Mesenchymal stem cell (in vitro differentiated cells and primary cell): ENCODE data around the gene AHCYL2.

Source experiments
- DNase-seq: peaks from one replicate; pipeline ENCODE4 v3.0.0-alpha.2; 2013
- H2AFZ ChIP-seq: one replicate; pipeline ENCODE4 v1.6.1; 2013; ENCODE audit warnings: low read depth, mild to moderate bottlenecking, control low read depth, inconsistent platforms, low read length, moderate library complexity
- H2AK5ac ChIP-seq: 2 replicates; pipeline ENCODE4 v1.6.1; 2013; ENCODE audit warnings: low read length, moderate library complexity, mild to moderate bottlenecking, inconsistent platforms; ENCODE audit not compliant: severe bottlenecking
- H2BK120ac ChIP-seq: one replicate; pipeline ENCODE4 v1.6.1; 2013; ENCODE audit warnings: low read depth, mild to moderate bottlenecking, inconsistent platforms, low read length, moderate library complexity
- H2BK12ac ChIP-seq, 2 experiments: one replicate each; pipeline ENCODE4 v1.6.1; 2013; ENCODE audit warnings: inconsistent platforms in 2 of 2, low read length in 2 of 2, mild to moderate bottlenecking in 2 of 2, moderate library complexity in 2 of 2, control low read depth in 1 of 2
- H2BK15ac ChIP-seq: one replicate; pipeline ENCODE4 v1.6.1; 2013; ENCODE audit warnings: mild to moderate bottlenecking, low read depth, inconsistent platforms; ENCODE audit not compliant: poor library complexity, severe bottlenecking
- H2BK5ac ChIP-seq: 2 replicates; pipeline ENCODE4 v1.6.1; 2013; ENCODE audit warnings: low read depth, mild to moderate bottlenecking, low read length, control low read depth, inconsistent platforms; ENCODE audit not compliant: poor library complexity, severe bottlenecking
- H3K14ac ChIP-seq, 2 experiments: one replicate each; pipeline ENCODE4 v1.6.1; 2013; ENCODE audit warnings: inconsistent platforms in 2 of 2, low read length in 2 of 2, control low read depth in 1 of 2, mild to moderate bottlenecking in 1 of 2, moderate library complexity in 1 of 2
- H3K18ac ChIP-seq, 2 experiments: one replicate each; pipeline ENCODE4 v1.6.1; 2013; ENCODE audit warnings: inconsistent platforms in 2 of 2, low read length in 2 of 2, control low read depth in 1 of 2, low read depth in 1 of 2, mild to moderate bottlenecking in 1 of 2
- H3K23ac ChIP-seq, 2 experiments: one replicate each; pipeline ENCODE4 v1.6.1; 2013; ENCODE audit warnings: inconsistent platforms in 2 of 2, low read length in 2 of 2, mild to moderate bottlenecking in 2 of 2, moderate library complexity in 2 of 2, control low read depth in 1 of 2
- H3K27ac ChIP-seq: 2 replicates; pipeline ENCODE4 v1.5.1; 2013; ENCODE audit warnings: mild to moderate bottlenecking, moderate library complexity, low read length, control low read depth, inconsistent platforms; ENCODE audit not compliant: poor library complexity, severe bottlenecking
- H3K27me3 ChIP-seq, 2 experiments: 2 replicates each; pipeline versions ENCODE4 v1.6.1 to v1.7.0; 2013; ENCODE audit warnings: low read length in 2 of 2, mild to moderate bottlenecking in 2 of 2, moderate library complexity in 2 of 2, control low read depth in 1 of 2, inconsistent platforms in 1 of 2; ENCODE audit not compliant: control insufficient read depth in 1 of 2, insufficient read depth in 1 of 2
- H3K36me3 ChIP-seq, 2 experiments: 2 replicates each; pipeline versions ENCODE4 v1.6.1 to v1.7.0; 2013; ENCODE audit warnings: low read length in 2 of 2, control low read depth in 1 of 2, inconsistent platforms in 1 of 2, low read depth in 1 of 2, mild to moderate bottlenecking in 1 of 2; ENCODE audit not compliant: insufficient read depth in 2 of 2, control insufficient read depth in 1 of 2
- H3K4ac ChIP-seq, 2 experiments: one replicate each; pipeline ENCODE4 v1.6.1; 2013; ENCODE audit warnings: inconsistent platforms in 2 of 2, low read length in 2 of 2, mild to moderate bottlenecking in 2 of 2, moderate library complexity in 2 of 2, control low read depth in 1 of 2, low read depth in 1 of 2
- H3K4me1 ChIP-seq: 2 replicates; pipeline ENCODE4 v1.6.1; 2013; ENCODE audit warnings: low read depth, low read length, control low read depth; ENCODE audit not compliant: control insufficient read depth, insufficient read depth
- H3K4me2 ChIP-seq: 2 replicates; pipeline ENCODE4 v1.6.1; 2013; ENCODE audit warnings: low read length, mild to moderate bottlenecking, inconsistent platforms; ENCODE audit not compliant: poor library complexity, severe bottlenecking
- H3K4me3 ChIP-seq, 2 experiments: 2 replicates each; pipeline versions ENCODE4 v1.5.1 to v1.7.0; 2013; ENCODE audit warnings: low read length in 2 of 2, mild to moderate bottlenecking in 2 of 2, control low read depth in 1 of 2, low read depth in 1 of 2; ENCODE audit not compliant: insufficient read depth in 1 of 2
- H3K79me1 ChIP-seq: replicated peaks from 2 replicates; pipeline ENCODE4 v1.6.1; 2013; ENCODE audit warnings: mild to moderate bottlenecking, control low read depth, low read length, inconsistent platforms; ENCODE audit not compliant: poor library complexity, severe bottlenecking
- H3K9ac ChIP-seq: 2 replicates; pipeline ENCODE4 v1.7.0; 2013; ENCODE audit warnings: mild to moderate bottlenecking, low read length, moderate library complexity
- H3K9me3 ChIP-seq: 2 replicates; pipeline ENCODE4 v1.7.0; 2013; ENCODE audit warnings: mild to moderate bottlenecking, low read length; ENCODE audit not compliant: control insufficient read depth
- H4K8ac ChIP-seq: one replicate; pipeline ENCODE4 v1.6.1; 2013; ENCODE audit warnings: inconsistent platforms, mild to moderate bottlenecking, low read length, moderate library complexity
- H4K91ac ChIP-seq: one replicate; pipeline ENCODE4 v1.6.1; 2013; ENCODE audit warnings: mild to moderate bottlenecking, low read length, inconsistent platforms
- WGBS: methylation state at CpG from one replicate; pipeline ENCODE4 v1.1.7; 2013; ENCODE audit warnings: mixed read lengths; 5-methylcytosine and 5-hydroxymethylcytosine counted together

AHCYL2 gene

DNA sequence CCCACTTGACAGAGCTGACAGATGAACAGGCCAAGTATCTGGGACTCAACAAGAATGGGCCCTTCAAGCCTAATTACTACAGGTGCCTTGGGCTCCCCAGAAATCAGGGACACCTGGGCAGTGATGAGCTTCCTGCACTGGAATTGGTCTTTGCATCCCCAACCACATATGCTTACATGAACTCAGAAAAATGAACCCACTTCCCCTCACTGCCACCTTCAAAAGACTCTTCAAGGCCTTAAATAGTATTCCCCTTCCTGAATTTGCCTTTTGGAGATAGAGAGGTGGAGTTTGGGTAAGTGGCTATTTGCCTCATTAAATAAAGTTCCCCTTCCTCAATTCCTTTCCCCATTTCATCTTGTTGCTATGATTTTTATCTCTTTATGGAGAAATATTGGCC lies 201.7 kb downstream of the AHCYL2 start:
- no peak overlapping the region for H2BK15ac ChIP-seq
- no peak overlapping the region for H3K4me2 ChIP-seq
- H2BK120ac ChIP-seq, result no peak overlapping the region
- no peak overlapping the region for H2BK5ac ChIP-seq
- no peaks in the 10 kb centered on the region for H3K79me1 ChIP-seq
- no peak overlapping the region for H3K27ac ChIP-seq
- no peak overlapping the region for H2AFZ ChIP-seq
- peaks cover 10 to 42% of the 10 kb centered on the region in 2 experiments for H3K36me3 ChIP-seq
- H3K4me3 ChIP-seq, result no peak overlapping the region
- no peak overlapping the region for H3K23ac ChIP-seq
- no peak for DNase-seq
- H4K91ac ChIP-seq, result no peak overlapping the region
- H3K4ac ChIP-seq, result no peak overlapping the region
- H2BK12ac ChIP-seq, result no peak overlapping the region
- no peak overlapping the region for H2AK5ac ChIP-seq
- no peaks in the 10 kb centered on the region for H3K27me3 ChIP-seq
- no peak overlapping the region for H4K8ac ChIP-seq
- no peaks in the 10 kb centered on the region for H3K4me1 ChIP-seq
- H3K9me3 ChIP-seq, result no peaks in the 10 kb centered on the region
- H3K9ac ChIP-seq, result no peak overlapping the region
- no peak overlapping the region for H3K14ac ChIP-seq
- no peak overlapping the region for H3K18ac ChIP-seq

DNA sequence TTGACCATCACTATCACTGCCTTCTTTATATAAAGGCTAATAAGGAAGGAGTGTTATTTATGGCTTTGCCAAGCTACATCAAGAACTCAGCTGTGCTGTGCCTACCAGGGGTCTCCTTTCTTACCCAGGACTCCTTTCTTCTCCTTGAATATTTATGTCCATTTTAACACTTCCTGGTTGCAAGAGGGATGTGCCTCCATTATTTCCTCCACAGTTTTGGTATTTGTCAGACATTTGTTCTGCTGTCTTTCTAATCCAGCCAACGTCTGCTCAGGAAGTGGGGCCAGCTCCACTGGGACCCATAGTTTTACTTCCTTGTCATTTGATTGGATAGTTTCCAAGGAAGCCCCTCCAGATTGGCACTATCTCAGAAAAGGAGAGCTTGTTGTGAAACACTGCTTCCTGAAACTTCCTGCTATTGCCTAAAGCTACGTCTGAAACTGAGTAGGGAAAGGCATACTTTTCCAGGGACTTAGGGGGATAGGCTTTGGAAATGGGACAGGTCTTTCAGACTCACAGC lies 202.8 kb downstream of the AHCYL2 start:
- H3K36me3 ChIP-seq, result peaks cover 10 to 39% of the 10 kb centered on the region in 2 experiments
- H3K4me2 ChIP-seq, result no peak overlapping the region
- no peak overlapping the region for H3K4ac ChIP-seq
- H3K4me1 ChIP-seq, result no peaks in the 10 kb centered on the region
- no peak for DNase-seq
- WGBS, result 14% methylated on average over 2 of the region's 2 CpGs
- H3K27ac ChIP-seq, result no peak overlapping the region
- H2AK5ac ChIP-seq, result no peak overlapping the region
- H2BK12ac ChIP-seq, result no peak overlapping the region
- H2AFZ ChIP-seq, result no peak overlapping the region
- H3K18ac ChIP-seq, result no peak overlapping the region
- H4K8ac ChIP-seq, result no peak overlapping the region
- peaks cover 0 to under 1% of the 10 kb centered on the region in 2 experiments for H3K27me3 ChIP-seq
- H3K9me3 ChIP-seq, result no peaks in the 10 kb centered on the region
- H2BK5ac ChIP-seq, result no peak overlapping the region
- no peak overlapping the region for H3K23ac ChIP-seq
- H2BK120ac ChIP-seq, result no peak overlapping the region
- H4K91ac ChIP-seq, result no peak overlapping the region
- H3K9ac ChIP-seq, result no peak overlapping the region
- no peak overlapping the region for H3K4me3 ChIP-seq
- H3K79me1 ChIP-seq, result no peaks in the 10 kb centered on the region
- H2BK15ac ChIP-seq, result no peak overlapping the region
- no peak overlapping the region for H3K14ac ChIP-seq

DNA sequence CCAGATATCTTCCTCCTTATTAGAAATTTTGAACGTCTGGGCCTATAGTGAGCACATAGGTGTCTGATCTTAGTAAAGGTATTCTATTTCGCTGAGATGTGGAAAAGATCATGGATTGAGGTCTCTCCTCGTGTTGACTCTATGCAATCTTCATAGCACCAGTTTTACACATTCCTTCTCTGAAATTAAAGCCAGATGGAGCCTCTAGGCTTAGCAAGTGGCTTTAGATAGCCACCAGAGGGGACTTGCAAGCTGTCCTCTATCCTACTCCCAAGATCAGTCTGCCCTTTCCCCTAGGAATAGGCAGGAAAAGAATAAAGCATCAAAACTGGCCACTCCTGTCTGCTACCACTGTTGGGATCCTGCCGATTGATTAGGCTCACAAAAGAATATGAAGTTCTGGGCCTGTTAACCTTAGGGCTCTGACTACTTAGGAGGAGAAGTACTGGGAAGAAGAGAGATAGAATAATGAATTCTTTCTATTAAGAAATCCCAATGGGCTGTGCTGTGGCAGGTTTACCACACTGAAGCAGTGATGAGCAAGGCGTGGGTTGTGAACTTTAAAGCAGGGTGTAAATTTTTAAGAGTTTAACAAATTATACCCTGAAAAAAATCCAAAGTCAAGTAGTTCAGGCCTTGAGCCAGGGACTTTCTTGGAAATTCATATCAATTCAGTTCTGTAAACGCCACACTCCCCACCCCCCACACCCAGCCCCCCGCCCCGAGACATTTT lies 207.2 kb downstream of the AHCYL2 start:
- H3K4ac ChIP-seq, result no peak overlapping the region
- H3K9me3 ChIP-seq, result no peaks in the 10 kb centered on the region
- peaks cover 7% of the 10 kb centered on the region for H3K4me1 ChIP-seq
- peaks cover 8 to 21% of the 10 kb centered on the region in 2 experiments for H3K27me3 ChIP-seq
- H2AK5ac ChIP-seq, result no peak overlapping the region
- no peak overlapping the region for H3K9ac ChIP-seq
- H4K8ac ChIP-seq, result no peak overlapping the region
- peaks cover 3 to 10% of the 10 kb centered on the region in 2 experiments for H3K36me3 ChIP-seq
- H3K18ac ChIP-seq, result no peak overlapping the region
- H3K79me1 ChIP-seq, result peaks cover 3% of the 10 kb centered on the region
- H3K4me3 ChIP-seq, result no peak overlapping the region
- no peak overlapping the region for H2BK12ac ChIP-seq
- H2AFZ ChIP-seq, result no peak overlapping the region
- H4K91ac ChIP-seq, result no peak overlapping the region
- no peak overlapping the region for H3K27ac ChIP-seq
- no peak overlapping the region for H2BK15ac ChIP-seq
- no peak overlapping the region for H3K4me2 ChIP-seq
- H2BK5ac ChIP-seq, result no peak overlapping the region
- no peak overlapping the region for H3K23ac ChIP-seq
- DNase-seq, result no peak
- H3K14ac ChIP-seq, result no peak overlapping the region
- 96% methylated on average over 5 of the region's 8 CpGs for WGBS
- H2BK120ac ChIP-seq, result no peak overlapping the region

DNA sequence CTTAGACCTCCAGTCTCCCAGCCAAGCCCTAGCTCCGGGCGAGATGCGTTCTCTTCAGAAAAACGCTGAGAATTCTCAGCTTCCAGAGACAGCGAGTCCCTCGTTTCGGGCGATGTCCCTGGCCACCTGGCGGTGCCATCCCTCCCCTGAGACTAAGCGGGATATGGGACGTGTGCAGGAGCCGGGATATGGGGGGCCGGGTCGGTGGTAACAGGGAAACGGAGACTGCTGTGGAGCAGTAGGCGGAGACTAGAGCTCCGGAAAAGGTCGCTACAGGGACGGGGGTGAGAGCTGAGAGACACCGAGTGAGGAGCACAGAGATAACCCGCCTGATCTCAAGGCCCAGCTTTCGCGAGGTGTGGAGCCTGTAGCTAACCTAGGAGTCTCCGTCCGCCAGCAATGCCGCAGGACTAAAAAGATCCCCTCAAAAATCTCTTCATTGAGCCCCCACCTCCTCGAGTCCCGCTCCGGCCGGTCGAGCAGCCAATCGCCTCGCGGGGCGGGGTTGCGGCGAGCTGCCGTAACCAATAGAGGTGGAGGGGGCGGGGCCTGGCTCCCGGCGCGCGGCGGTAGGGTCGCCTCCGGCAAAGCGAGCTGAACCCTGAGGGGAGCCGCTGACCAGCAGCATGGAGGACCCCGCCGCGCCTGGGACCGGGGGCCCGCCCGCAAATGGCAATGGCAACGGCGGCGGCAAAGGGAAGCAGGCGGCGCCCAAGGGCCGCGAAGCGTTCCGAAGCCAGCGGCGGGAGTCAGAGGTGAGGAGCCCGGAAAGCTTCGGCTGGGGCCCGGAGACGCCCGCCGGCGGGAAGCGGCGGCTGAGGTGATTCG lies 209.2 kb downstream of the AHCYL2 start, which contains the start of gene STRIP2:
Gene STRIP2, plus strand, starts transcription at position 586 of the 828 bp plus-strand sequence. Its CDS starts 41 bp downstream, at position 627.
- peak within 1 kb of the TSS; percentile 86 for H3K4me2 ChIP-seq
- no peak within 1 kb of the TSS for H3K23ac ChIP-seq
- no peak within 1 kb of the TSS for H3K14ac ChIP-seq
- peak within 1 kb of the TSS; percentile 86 for H2BK15ac ChIP-seq
- DNase-seq, result peak; percentile 89
- under 1% methylated on average over 68 of the region's 75 CpGs for WGBS
- peaks cover 8 to 21% of the 10 kb centered on the region in 2 experiments for H3K27me3 ChIP-seq
- H3K9me3 ChIP-seq, result no peaks in the 10 kb centered on the region
- no peak within 1 kb of the TSS for H3K4ac ChIP-seq
- H3K4me3 ChIP-seq, result peak within 1 kb of the TSS; percentile 89 to 91
- H2AFZ ChIP-seq, result peak within 1 kb of the TSS; percentile 67
- no peaks in the 10 kb centered on the region for H3K36me3 ChIP-seq
- H2BK12ac ChIP-seq, result no peak within 1 kb of the TSS
- peak within 1 kb of the TSS; percentile 30 for H4K8ac ChIP-seq
- H2BK5ac ChIP-seq, result no peak within 1 kb of the TSS
- H3K79me1 ChIP-seq, result peaks cover 3% of the 10 kb centered on the region
- H3K18ac ChIP-seq, result peak within 1 kb of the TSS; percentile 31 to 39
- peaks cover 7% of the 10 kb centered on the region for H3K4me1 ChIP-seq
- H4K91ac ChIP-seq, result no peak within 1 kb of the TSS
- no peak within 1 kb of the TSS for H2BK120ac ChIP-seq
- no peak within 1 kb of the TSS for H3K27ac ChIP-seq
- H2AK5ac ChIP-seq, result no peak within 1 kb of the TSS
- H3K9ac ChIP-seq, result peak within 1 kb of the TSS; percentile 87
